ENCODE results near the gene DTD2. TPM values are rescaled to one million over a fixed set of nuclear protein-coding genes. Genes with fewer than 3 reads are reported as not detected.

The DTD2 gene
- total and polyA plus RNA-seq, 9 donors = 11.1 to 34.1 (median 22.0) TPM

- no peak overlapping the region for H3K27ac ChIP-seq
- TF ChIP-seq EP300 (IDR thresholded peaks at IDR 0.05) (no peak), CTCF (IDR thresholded peaks at IDR 0.05) (no peak), POLR2A (IDR thresholded peaks at IDR 0.05) (no peak)
- WGBS, 3 donors = 79 to 89% (median 85%) methylated on average over 3 of the region's 3 CpGs
- H3K4me3 ChIP-seq = no peak overlapping the region
- no peaks in the 10 kb centered on the region for H3K27me3 ChIP-seq
- H3K36me3 ChIP-seq = no peaks in the 10 kb centered on the region
- no peaks in the 10 kb centered on the region for H3K9me3 ChIP-seq
- intact Hi-C loops (cut with DNase I) = no loop called here
- no peak for DNase-seq
- H3K4me1 ChIP-seq (ENCODE audit: insufficient read depth) = peaks cover 5% of the 10 kb centered on the region
Measured at GRCh38 chr14:31410048-31410650, 47.2 kb downstream of the DTD2 start.

- 48 to 100% (median 94%) methylated on average over 1 of the region's 1 CpG for WGBS, 3 donors
- Histone ChIP-seq H3K4me3 (no peak overlapping the region), H3K9me3 (no peaks in the 10 kb centered on the region), H3K27ac (no peak overlapping the region), H3K27me3 (no peaks in the 10 kb centered on the region), H3K36me3 (no peaks in the 10 kb centered on the region), H3K4me1 (ENCODE audit: insufficient read depth) (peaks cover 4% of the 10 kb centered on the region)
- intact Hi-C loops (cut with DNase I) = no loop called here
- no peak for DNase-seq
- no peak for TF ChIP-seq CTCF (IDR thresholded peaks at IDR 0.05)
- TF ChIP-seq EP300 (IDR thresholded peaks at IDR 0.05) = no peak
- no peak for TF ChIP-seq POLR2A (IDR thresholded peaks at IDR 0.05)
Measured at GRCh38 chr14:31408421-31408820, 48.9 kb downstream of the DTD2 start.

GRCh38 chr14:31405599-31406232 is 51.6 kb downstream of the DTD2 start:
- no peak for TF ChIP-seq EP300 (IDR thresholded peaks at IDR 0.05)
- no peak for TF ChIP-seq CTCF (IDR thresholded peaks at IDR 0.05)
- no peak for TF ChIP-seq POLR2A (IDR thresholded peaks at IDR 0.05)
- H3K9me3 ChIP-seq = no peaks in the 10 kb centered on the region
- H3K4me1 ChIP-seq (ENCODE audit: insufficient read depth) = peaks cover 4% of the 10 kb centered on the region
- H3K36me3 ChIP-seq = no peaks in the 10 kb centered on the region
- 82 to 88% (median 86%) methylated on average over 4 of the region's 4 CpGs for whole genome bisulfite sequencing, 3 donors
- no peaks in the 10 kb centered on the region for H3K27me3 ChIP-seq
- intact Hi-C loops (cut with DNase I) = no loop called here
- DNase-seq = no peak
- H3K4me3 ChIP-seq = no peak overlapping the region
- no peak overlapping the region for H3K27ac ChIP-seq

GRCh38 chr14:31405106-31405505 is 52.2 kb downstream of the DTD2 start:
- 93 to 98% (median 95%) methylated on average over 8 of the region's 8 CpGs for WGBS, 3 donors

More at GRCh38 chr14:31405106-31405505, 52.2 kb downstream of the DTD2 start:
- H3K27me3 ChIP-seq = no peaks in the 10 kb centered on the region
- H3K4me3 ChIP-seq = no peak overlapping the region
- no peak for TF ChIP-seq CTCF (IDR thresholded peaks at IDR 0.05)
- no peak for TF ChIP-seq EP300 (IDR thresholded peaks at IDR 0.05)
- TF ChIP-seq POLR2A (IDR thresholded peaks at IDR 0.05) = no peak
- H3K9me3 ChIP-seq = no peaks in the 10 kb centered on the region
- no peak for DNase-seq
- H3K4me1 ChIP-seq (ENCODE audit: insufficient read depth) = peaks cover 4% of the 10 kb centered on the region
- H3K36me3 ChIP-seq = no peaks in the 10 kb centered on the region
- intact Hi-C loops (cut with DNase I) = no loop called here
- no peak overlapping the region for H3K27ac ChIP-seq

All from ovary (tissue), 9 donors.